Measurements from ENCODE around the gene RAPGEFL1.
"Not testable (repeated sequence)": the region's sequence is repeated elsewhere in the genome, so short reads cannot be mapped to it uniquely, and the experiment has no call there.

RAPGEFL1 gene

DNA sequence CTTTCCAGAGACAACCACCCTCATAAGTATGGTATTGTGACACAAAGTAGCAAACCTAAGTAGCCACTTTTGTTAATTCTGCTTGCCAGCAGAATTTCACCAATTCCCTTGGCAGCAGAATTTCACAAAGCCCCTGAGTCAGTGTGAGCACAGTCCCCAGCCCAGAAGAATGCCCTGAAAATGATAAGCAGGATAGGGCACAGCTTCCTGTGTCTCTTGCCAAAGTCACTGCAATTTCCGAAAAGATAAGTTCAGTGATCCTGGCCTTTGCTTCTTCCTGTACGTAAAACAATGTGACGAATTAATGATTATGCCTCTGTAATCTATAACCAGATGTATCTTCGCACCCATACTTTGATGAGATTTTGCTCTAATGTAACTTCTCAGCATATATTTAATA, 25.9 kb downstream of the RAPGEFL1 start:
- in situ Hi-C loops (cut with MboI; ENCODE audit: low sequenced_read_pairs), result no loop called here

GRCh38 chr17:40206193-40206592, 28.9 kb downstream of the RAPGEFL1 start:
- in situ Hi-C loops (cut with MboI; ENCODE audit: low sequenced_read_pairs), result not testable (repeated sequence)

- in situ Hi-C loops (cut with MboI; ENCODE audit: low sequenced_read_pairs), result no loop called here
These were observed 32.3 kb downstream of the RAPGEFL1 start for GRCh38 chr17:40209404-40210093.

- in situ Hi-C loops (cut with MboI; ENCODE audit: low sequenced_read_pairs), result not testable (repeated sequence)
These were observed 36.6 kb downstream of the RAPGEFL1 start for GRCh38 chr17:40213914-40214313.

GRCh38 chr17:40218006-40218739, 40.9 kb downstream of the RAPGEFL1 start:
- in situ Hi-C loops (cut with MboI; ENCODE audit: low sequenced_read_pairs), result no loop called here

DNA sequence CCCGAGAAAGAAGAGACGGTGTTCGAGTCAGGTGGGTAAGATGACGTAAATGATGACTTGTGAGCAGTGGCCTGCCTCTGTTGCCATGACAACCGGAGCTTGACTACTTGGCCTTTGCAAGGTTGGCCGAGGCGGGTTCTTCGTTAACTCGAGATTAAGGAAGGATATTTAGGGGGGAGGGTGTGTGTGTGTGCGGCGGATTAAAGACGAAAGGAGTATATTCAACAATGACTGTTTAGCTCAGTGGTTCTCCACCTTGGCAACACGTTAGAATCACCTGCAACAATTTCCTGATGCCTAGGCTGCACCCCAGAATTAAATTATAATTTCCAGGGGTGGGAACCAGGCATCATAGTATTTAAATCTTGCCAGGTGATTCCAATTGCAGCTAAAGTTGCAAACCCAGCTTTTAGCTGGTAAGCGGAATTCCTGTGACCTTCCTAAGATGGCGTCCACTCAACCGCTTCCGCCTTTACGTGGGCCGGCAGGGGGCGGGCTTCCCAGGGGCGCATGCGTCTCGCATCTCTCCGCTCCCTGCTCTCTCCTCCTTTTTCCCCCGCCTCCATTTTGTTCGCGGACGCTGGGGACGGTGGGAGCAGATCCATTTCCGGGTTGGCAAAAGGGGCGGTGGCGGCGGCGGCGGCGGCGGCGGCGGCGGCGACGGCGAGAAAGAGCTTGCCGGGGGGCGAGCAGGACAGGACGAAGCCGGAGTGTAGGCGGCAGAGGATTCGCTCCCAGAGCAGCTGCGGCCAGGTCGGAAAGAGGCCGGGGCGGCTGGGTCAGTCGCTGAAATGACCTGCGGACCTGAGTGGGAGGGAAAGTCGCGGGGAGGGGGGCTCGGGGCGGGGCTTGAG, 41.7 kb downstream of the RAPGEFL1 start, which contains the start of gene WIPF2:
TSS of gene WIPF2 (plus strand) at position 565 of the 854 bp plus-strand sequence. CDS start 37,156 bp downstream, outside the sequence.
- in situ Hi-C loops (cut with MboI; ENCODE audit: low sequenced_read_pairs), result no loop called here

DNA sequence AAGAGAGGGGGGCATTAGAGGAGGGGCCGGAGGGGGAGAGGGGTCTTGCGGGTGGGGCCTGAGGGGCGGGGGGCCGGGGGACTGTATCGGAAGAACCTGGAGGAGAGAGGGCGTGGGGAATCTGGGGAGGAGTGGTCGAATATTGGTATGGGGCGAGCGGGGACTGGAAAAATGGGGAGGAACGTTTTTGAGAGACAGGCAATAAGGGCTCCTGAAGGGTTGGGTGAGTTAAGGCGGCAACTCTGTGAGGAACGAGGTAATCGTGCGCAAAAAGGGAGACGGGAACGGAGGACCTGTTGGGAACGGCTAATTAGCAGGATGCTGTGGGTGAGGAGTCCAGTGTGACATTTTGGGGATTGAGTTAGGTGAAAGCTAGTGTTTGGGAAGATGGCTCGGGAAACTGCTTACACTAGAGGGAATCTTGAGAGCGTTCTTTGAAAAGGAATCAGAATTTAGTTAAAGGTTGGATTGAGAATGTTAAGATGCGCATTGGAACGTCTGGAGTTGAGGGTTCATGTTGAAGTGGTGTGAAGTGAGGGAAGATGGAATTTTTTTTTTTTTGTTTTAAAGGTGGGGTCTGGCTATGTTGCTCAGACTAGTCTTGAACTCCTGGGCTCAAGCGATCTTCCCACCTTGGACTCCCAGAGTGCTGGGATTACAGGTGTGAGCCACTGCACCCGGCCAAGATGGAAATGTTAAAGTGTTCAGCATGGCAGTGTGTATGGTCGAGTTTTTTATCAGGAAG, 42.5 kb downstream of the RAPGEFL1 start:
- in situ Hi-C loops (cut with MboI; ENCODE audit: low sequenced_read_pairs), result no loop called here

DNA sequence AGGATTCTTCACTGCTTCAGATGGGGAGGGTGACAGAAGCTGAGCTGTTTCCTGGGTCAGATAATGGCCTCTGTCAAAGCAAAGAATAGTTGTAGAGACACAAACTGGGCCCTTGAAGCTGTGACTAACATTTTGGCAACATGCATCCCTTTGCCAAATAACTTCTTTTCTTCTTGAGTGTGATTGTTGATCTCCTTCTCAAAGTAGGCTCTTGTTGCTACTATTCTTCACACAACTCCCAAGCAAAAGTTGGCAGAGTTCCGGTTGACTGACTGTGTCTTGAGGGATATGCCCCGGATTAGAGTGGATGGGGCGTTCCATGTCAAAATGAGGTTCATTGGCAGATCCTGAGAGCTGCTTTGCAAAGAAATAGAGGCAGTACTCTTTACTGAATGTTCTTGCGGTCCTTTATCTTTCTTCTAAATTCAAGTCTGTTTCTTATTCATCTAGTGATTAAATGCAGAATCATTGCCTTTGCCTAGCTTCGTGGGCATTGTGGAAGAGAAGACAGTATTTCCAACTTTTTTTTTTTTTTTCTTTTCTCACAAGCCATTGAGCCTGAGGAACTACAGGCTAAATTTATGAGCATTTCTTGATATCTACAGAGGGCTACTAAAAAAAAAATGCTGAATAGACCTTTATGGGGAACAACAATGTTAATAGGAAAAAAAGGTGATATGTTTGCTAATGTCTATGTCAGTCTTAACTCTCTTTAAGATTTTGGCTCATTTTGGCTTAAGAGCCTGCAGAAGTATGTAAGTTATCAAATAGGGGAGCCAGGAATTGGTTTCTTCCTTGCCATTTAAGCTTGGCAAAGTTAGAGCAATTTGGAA, 47.7 kb downstream of the RAPGEFL1 start:
- in situ Hi-C loops (cut with MboI; ENCODE audit: low sequenced_read_pairs), result no loop called here

- in situ Hi-C loops (cut with MboI; ENCODE audit: low sequenced_read_pairs), result not testable (repeated sequence)
These were observed 51.9 kb downstream of the RAPGEFL1 start for GRCh38 chr17:40229146-40229545.

DNA sequence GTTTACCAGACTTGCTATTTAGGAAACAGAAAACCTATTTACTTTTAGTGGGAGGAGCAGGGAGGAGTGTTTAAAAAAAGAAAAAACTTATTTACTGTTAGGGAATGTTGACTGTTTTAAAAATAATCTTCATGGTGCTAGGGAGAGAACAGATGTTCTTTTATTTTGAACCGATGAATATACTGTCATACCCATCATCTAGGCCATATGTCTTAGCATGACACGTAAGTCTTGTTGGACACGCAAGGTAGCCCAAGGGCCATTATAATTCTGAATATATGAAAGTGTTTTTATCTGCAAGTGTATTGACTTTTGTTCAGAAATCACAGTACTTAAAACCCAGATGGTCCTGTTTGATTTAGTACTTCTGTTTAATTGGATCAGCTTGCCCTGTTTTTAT, 53.4 kb downstream of the RAPGEFL1 start:
- in situ Hi-C loops (cut with MboI; ENCODE audit: low sequenced_read_pairs), result no loop called here

DNA sequence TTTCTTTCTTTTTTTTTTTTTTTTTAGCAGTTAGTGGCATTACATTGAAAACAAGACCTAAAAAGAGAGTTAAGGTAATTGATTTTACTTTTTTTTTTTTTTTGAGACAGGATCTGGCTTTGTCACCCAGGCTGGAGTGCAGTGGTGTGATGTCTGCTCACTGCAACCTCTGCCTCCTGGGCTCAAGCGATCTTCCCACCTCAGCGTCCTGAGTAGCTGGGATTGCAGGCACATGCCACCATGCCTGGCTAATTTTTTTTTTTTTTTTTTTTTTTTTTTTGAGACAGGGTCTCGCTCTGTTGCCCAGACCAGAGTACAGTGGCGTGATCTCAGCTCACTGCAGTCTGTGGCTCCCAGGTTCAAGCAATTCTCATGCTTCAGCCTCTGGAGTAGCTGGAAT, 54.7 kb downstream of the RAPGEFL1 start:
- in situ Hi-C loops (cut with MboI; ENCODE audit: low sequenced_read_pairs), result not testable (repeated sequence)

- in situ Hi-C loops (cut with MboI; ENCODE audit: low sequenced_read_pairs), result no loop called here
These were observed 64.1 kb downstream of the RAPGEFL1 start for GRCh38 chr17:40241252-40241834.

- in situ Hi-C loops (cut with MboI; ENCODE audit: low sequenced_read_pairs), result no loop called here
These were observed 65.5 kb downstream of the RAPGEFL1 start for GRCh38 chr17:40242774-40243173.

DNA sequence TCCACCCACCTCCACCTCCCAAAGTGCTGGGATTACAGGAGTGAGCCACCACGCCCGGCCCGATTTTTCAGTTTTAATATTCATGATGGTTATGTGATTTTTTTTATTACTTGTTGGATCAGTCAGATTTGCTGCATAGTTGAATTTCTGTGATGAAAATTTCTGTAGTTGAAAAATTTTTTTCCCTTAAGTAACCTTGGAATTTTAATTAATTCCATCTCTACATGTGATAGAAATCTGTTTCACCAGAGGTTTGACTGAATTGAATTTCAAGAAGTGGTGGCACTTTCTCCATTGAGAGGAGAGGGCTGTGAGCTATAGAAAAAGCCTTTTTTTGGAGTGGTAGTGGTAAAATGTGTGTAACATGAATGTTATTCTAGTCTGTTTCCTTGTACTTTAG, 66.5 kb downstream of the RAPGEFL1 start:
- in situ Hi-C loops (cut with MboI; ENCODE audit: low sequenced_read_pairs), result no loop called here

GRCh38 chr17:40244255-40244654, 67.0 kb downstream of the RAPGEFL1 start:
- in situ Hi-C loops (cut with MboI; ENCODE audit: low sequenced_read_pairs), result no loop called here
